ENCODE results near the gene SIX6.

Gene SIX6

GRCh38 chr14:60537663-60538062 lies 28.7 kb downstream of the SIX6 start:
- Histone ChIP-seq H3K4me3 (ENCODE audit: insufficient read depth in 1 of 2, low read depth in 1 of 2, low read length in 2 of 2) (no peak overlapping the region), H2BK120ac (ENCODE audit: low read depth, low read length) (no peak overlapping the region), H2AK5ac (ENCODE audit: low read length, severe bottlenecking) (no peak overlapping the region), H2BK12ac (ENCODE audit: low read length in 2 of 2) (no peak overlapping the region), H3K79me1 (replicated peaks; ENCODE audit: low read length, poor library complexity, severe bottlenecking) (no peaks in the 10 kb centered on the region), H2BK5ac (ENCODE audit: low read depth, low read length, poor library complexity, severe bottlenecking) (no peak overlapping the region), H3K4me1 (ENCODE audit: control insufficient read depth, insufficient read depth, low read depth, low read length) (no peaks in the 10 kb centered on the region), H3K9ac (ENCODE audit: low read length) (no peak overlapping the region), H3K36me3 (ENCODE audit: control insufficient read depth in 1 of 2, insufficient read depth in 2 of 2, low read depth in 1 of 2, low read length in 2 of 2) (no peaks in the 10 kb centered on the region), H4K8ac (ENCODE audit: low read length) (no peak overlapping the region), H3K9me3 (ENCODE audit: control insufficient read depth, low read length) (peaks cover 6% of the 10 kb centered on the region), H2BK15ac (ENCODE audit: low read depth, poor library complexity, severe bottlenecking) (no peak overlapping the region), H3K27ac (ENCODE audit: low read length, poor library complexity, severe bottlenecking) (no peak overlapping the region), H4K91ac (ENCODE audit: low read length) (no peak overlapping the region), H3K27me3 (ENCODE audit: control insufficient read depth in 1 of 2, insufficient read depth in 1 of 2, low read length in 2 of 2) (no peaks in the 10 kb centered on the region), H3K4ac (ENCODE audit: low read depth in 1 of 2, low read length in 2 of 2) (no peak overlapping the region), H2AFZ (ENCODE audit: low read depth, low read length) (no peak overlapping the region), H3K23ac (ENCODE audit: low read length in 2 of 2) (no peak overlapping the region), H3K14ac (ENCODE audit: low read length in 2 of 2) (no peak overlapping the region), H3K18ac (ENCODE audit: low read depth in 1 of 2, low read length in 2 of 2) (no peak overlapping the region), H3K4me2 (ENCODE audit: low read length, poor library complexity, severe bottlenecking) (no peak overlapping the region)
- DNase-seq, result no peak

- Histone ChIP-seq H3K4ac (ENCODE audit: low read depth in 1 of 2, low read length in 2 of 2) (no peak overlapping the region), H4K91ac (ENCODE audit: low read length) (no peak overlapping the region), H3K9ac (ENCODE audit: low read length) (no peak overlapping the region), H3K4me1 (ENCODE audit: control insufficient read depth, insufficient read depth, low read depth, low read length) (no peaks in the 10 kb centered on the region), H3K4me3 (ENCODE audit: insufficient read depth in 1 of 2, low read depth in 1 of 2, low read length in 2 of 2) (no peak overlapping the region), H2AK5ac (ENCODE audit: low read length, severe bottlenecking) (no peak overlapping the region), H3K4me2 (ENCODE audit: low read length, poor library complexity, severe bottlenecking) (no peak overlapping the region), H3K79me1 (replicated peaks; ENCODE audit: low read length, poor library complexity, severe bottlenecking) (no peaks in the 10 kb centered on the region), H3K14ac (ENCODE audit: low read length in 2 of 2) (no peak overlapping the region), H3K18ac (ENCODE audit: low read depth in 1 of 2, low read length in 2 of 2) (no peak overlapping the region), H3K23ac (ENCODE audit: low read length in 2 of 2) (no peak overlapping the region), H3K9me3 (ENCODE audit: control insufficient read depth, low read length) (peaks cover 18% of the 10 kb centered on the region), H2AFZ (ENCODE audit: low read depth, low read length) (no peak overlapping the region), H2BK120ac (ENCODE audit: low read depth, low read length) (no peak overlapping the region), H3K27me3 (ENCODE audit: control insufficient read depth in 1 of 2, insufficient read depth in 1 of 2, low read length in 2 of 2) (no peaks in the 10 kb centered on the region), H2BK12ac (ENCODE audit: low read length in 2 of 2) (no peak overlapping the region), H3K27ac (ENCODE audit: low read length, poor library complexity, severe bottlenecking) (no peak overlapping the region), H4K8ac (ENCODE audit: low read length) (no peak overlapping the region), H2BK5ac (ENCODE audit: low read depth, low read length, poor library complexity, severe bottlenecking) (no peak overlapping the region), H2BK15ac (ENCODE audit: low read depth, poor library complexity, severe bottlenecking) (no peak overlapping the region), H3K36me3 (ENCODE audit: control insufficient read depth in 1 of 2, insufficient read depth in 2 of 2, low read depth in 1 of 2, low read length in 2 of 2) (no peaks in the 10 kb centered on the region)
- no CpG with 5 or more reads among the region's 2 CpGs for WGBS
- DNase-seq, result no peak
These were observed 35.7 kb downstream of the SIX6 start for GRCh38 chr14:60544659-60545058.

- Histone ChIP-seq H3K79me1 (replicated peaks; ENCODE audit: low read length, poor library complexity, severe bottlenecking) (peaks cover under 1% of the 10 kb centered on the region), H2BK12ac (ENCODE audit: low read length in 2 of 2) (no peak overlapping the region), H3K27me3 (ENCODE audit: control insufficient read depth in 1 of 2, insufficient read depth in 1 of 2, low read length in 2 of 2) (peaks cover 0 to 3% of the 10 kb centered on the region in 2 experiments), H2AFZ (ENCODE audit: low read depth, low read length) (no peak overlapping the region), H3K9me3 (ENCODE audit: control insufficient read depth, low read length) (no peaks in the 10 kb centered on the region), H3K4me2 (ENCODE audit: low read length, poor library complexity, severe bottlenecking) (no peak overlapping the region), H3K4me1 (ENCODE audit: control insufficient read depth, insufficient read depth, low read depth, low read length) (no peaks in the 10 kb centered on the region), H2BK120ac (ENCODE audit: low read depth, low read length) (no peak overlapping the region), H3K9ac (ENCODE audit: low read length) (no peak overlapping the region), H3K18ac (ENCODE audit: low read depth in 1 of 2, low read length in 2 of 2) (no peak overlapping the region), H3K4ac (ENCODE audit: low read depth in 1 of 2, low read length in 2 of 2) (no peak overlapping the region), H3K4me3 (ENCODE audit: insufficient read depth in 1 of 2, low read depth in 1 of 2, low read length in 2 of 2) (no peak overlapping the region), H3K27ac (ENCODE audit: low read length, poor library complexity, severe bottlenecking) (no peak overlapping the region), H3K14ac (ENCODE audit: low read length in 2 of 2) (no peak overlapping the region), H2AK5ac (ENCODE audit: low read length, severe bottlenecking) (no peak overlapping the region), H4K8ac (ENCODE audit: low read length) (no peak overlapping the region), H3K23ac (ENCODE audit: low read length in 2 of 2) (no peak overlapping the region), H4K91ac (ENCODE audit: low read length) (no peak overlapping the region), H2BK5ac (ENCODE audit: low read depth, low read length, poor library complexity, severe bottlenecking) (no peak overlapping the region), H2BK15ac (ENCODE audit: low read depth, poor library complexity, severe bottlenecking) (no peak overlapping the region), H3K36me3 (ENCODE audit: control insufficient read depth in 1 of 2, insufficient read depth in 2 of 2, low read depth in 1 of 2, low read length in 2 of 2) (peaks cover 0 to 7% of the 10 kb centered on the region in 2 experiments)
- no peak for DNase-seq
- WGBS, result 59% methylated on average over 1 of the region's 1 CpG
These were observed 44.9 kb downstream of the SIX6 start for GRCh38 chr14:60553808-60554207.

- Histone ChIP-seq H3K4me2 (ENCODE audit: low read length, poor library complexity, severe bottlenecking) (no peak overlapping the region), H3K9me3 (ENCODE audit: control insufficient read depth, low read length) (no peaks in the 10 kb centered on the region), H3K23ac (ENCODE audit: low read length in 2 of 2) (no peak overlapping the region), H3K27me3 (ENCODE audit: control insufficient read depth in 1 of 2, insufficient read depth in 1 of 2, low read length in 2 of 2) (no peaks in the 10 kb centered on the region), H3K4me3 (ENCODE audit: insufficient read depth in 1 of 2, low read depth in 1 of 2, low read length in 2 of 2) (peak overlapping the region in 1 of 2 experiments; percentile 27), H2BK15ac (ENCODE audit: low read depth, poor library complexity, severe bottlenecking) (no peak overlapping the region), H3K4me1 (ENCODE audit: control insufficient read depth, insufficient read depth, low read depth, low read length) (peaks cover 5% of the 10 kb centered on the region), H3K18ac (ENCODE audit: low read depth in 1 of 2, low read length in 2 of 2) (no peak overlapping the region), H3K4ac (ENCODE audit: low read depth in 1 of 2, low read length in 2 of 2) (no peak overlapping the region), H3K14ac (ENCODE audit: low read length in 2 of 2) (no peak overlapping the region), H3K27ac (ENCODE audit: low read length, poor library complexity, severe bottlenecking) (no peak overlapping the region), H2AFZ (ENCODE audit: low read depth, low read length) (no peak overlapping the region), H2BK12ac (ENCODE audit: low read length in 2 of 2) (no peak overlapping the region), H3K79me1 (replicated peaks; ENCODE audit: low read length, poor library complexity, severe bottlenecking) (peaks cover 7% of the 10 kb centered on the region), H2BK5ac (ENCODE audit: low read depth, low read length, poor library complexity, severe bottlenecking) (no peak overlapping the region), H3K36me3 (ENCODE audit: control insufficient read depth in 1 of 2, insufficient read depth in 2 of 2, low read depth in 1 of 2, low read length in 2 of 2) (no peaks in the 10 kb centered on the region), H3K9ac (ENCODE audit: low read length) (peak overlapping the region; percentile 42), H2BK120ac (ENCODE audit: low read depth, low read length) (no peak overlapping the region), H4K91ac (ENCODE audit: low read length) (no peak overlapping the region), H4K8ac (ENCODE audit: low read length) (no peak overlapping the region), H2AK5ac (ENCODE audit: low read length, severe bottlenecking) (no peak overlapping the region)
- 38% methylated on average over 7 of the region's 7 CpGs for WGBS
- DNase-seq, result peak; percentile 63
These were observed 53.1 kb downstream of the SIX6 start for GRCh38 chr14:60561845-60562746.
